ENCODE results near the gene IRF3.

IRF3 gene

DNA sequence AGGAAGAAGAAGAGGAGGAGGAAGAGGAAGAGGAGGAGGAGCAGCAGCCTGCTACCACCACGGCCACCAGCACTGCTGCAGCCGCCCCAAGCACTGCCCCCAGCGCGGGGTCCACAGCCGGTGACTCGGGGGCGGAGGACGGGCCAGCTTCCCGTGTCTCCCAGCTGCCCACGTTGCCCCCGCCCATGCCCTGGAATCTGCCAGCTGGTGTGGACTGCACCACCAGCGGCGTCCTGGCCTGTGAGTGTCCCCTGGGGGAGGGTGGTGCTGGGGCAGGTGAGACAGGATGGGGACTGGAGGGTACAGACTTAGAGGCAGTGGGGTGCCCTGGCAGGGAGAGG, 12.2 kb downstream of the IRF3 start:
- Histone ChIP-seq H3K4me3 (no peak overlapping the region), H3K27ac (peak overlapping the region in 1 of 21 experiments; percentile 43)

DNA sequence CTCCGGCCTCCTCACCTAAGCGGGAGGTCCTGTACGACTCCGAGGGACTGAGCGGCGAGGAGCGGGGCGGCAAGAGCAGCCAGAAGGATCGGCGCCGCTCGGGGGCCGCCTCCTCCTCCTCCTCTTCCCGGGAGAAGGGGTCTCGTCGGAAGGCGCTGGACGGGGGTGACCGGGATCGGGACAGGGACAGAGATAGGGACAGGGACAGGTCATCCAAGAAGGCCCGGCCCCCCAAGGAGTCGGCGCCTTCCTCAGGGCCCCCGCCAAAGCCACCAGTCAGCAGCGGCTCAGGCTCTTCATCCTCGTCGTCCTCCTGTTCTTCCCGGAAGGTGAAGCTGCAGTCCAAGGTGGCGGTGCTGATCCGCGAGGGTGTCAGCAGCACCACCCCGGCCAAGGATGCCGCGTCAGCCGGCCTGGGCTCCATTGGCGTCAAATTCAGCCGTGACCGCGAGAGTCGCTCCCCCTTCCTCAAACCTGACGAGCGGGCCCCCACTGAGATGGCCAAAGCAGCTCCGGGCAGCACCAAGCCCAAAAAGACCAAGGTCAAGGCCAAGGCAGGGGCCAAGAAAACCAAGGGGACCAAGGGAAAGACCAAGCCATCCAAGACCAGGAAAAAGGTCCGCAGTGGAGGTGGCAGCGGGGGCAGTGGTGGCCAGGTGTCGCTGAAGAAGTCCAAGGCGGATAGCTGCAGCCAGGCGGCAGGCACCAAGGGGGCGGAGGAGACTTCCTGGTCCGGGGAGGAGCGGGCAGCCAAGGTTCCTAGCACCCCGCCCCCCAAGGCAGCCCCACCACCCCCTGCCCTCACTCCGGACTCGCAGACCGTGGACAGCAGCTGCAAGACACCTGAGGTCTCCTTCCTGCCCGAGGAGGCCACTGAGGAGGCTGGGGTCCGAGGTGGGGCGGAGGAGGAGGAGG, 12.8 kb downstream of the IRF3 start:
- Histone ChIP-seq H3K27ac (peak overlapping the region in 1 of 21 experiments; percentile 43), H3K4me3 (no peak overlapping the region)

DNA sequence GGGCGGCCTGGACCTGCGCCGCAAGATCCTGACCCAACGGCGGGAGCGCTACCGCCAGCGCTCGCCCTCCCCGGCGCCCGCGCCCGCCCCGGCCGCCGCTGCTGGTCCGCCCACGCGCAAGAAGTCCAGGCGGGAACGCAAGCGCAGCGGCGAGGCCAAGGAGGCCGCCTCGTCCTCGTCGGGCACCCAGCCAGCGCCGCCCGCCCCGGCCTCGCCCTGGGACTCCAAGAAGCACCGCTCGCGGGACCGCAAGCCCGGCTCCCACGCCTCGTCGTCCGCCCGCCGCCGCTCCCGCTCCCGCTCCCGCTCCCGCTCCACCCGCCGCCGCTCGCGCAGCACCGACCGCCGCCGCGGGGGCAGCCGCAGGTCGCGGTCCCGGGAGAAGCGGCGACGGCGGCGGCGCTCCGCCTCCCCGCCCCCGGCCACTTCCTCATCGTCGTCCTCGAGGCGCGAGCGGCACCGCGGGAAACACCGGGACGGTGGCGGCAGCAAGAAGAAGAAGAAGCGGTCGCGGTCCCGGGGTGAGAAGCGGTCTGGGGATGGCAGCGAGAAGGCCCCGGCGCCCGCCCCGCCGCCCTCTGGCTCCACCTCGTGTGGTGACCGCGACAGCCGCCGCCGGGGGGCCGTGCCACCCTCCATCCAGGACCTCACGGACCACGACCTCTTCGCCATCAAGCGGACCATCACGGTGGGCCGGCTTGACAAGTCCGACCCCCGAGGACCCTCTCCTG, 13.7 kb downstream of the IRF3 start:
- Histone ChIP-seq H3K4me3 (no peak overlapping the region), H3K27ac (no peak overlapping the region)

DNA sequence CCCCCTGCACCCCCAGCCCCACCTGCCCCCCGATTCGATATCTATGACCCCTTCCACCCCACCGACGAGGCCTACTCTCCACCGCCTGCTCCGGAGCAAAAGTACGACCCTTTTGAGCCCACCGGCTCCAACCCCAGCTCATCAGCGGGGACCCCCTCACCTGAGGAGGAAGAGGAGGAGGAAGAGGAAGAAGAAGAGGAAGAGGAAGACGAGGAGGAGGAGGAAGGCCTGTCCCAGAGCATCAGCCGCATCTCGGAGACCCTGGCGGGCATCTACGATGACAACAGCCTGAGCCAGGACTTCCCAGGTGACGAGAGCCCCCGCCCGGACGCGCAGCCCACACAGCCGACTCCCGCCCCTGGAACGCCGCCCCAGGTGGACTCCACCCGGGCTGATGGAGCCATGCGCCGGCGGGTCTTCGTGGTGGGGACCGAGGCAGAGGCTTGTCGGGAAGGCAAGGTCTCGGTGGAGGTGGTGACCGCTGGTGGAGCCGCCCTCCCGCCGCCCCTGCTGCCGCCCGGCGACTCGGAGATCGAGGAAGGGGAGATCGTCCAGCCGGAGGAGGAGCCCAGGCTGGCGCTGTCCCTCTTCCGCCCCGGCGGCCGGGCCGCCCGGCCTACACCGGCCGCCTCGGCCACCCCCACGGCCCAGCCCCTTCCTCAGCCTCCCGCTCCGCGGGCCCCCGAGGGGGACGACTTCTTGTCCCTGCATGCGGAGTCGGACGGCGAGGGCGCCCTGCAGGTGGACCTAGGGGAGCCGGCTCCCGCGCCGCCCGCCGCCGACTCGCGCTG, 14.4 kb downstream of the IRF3 start:
- Histone ChIP-seq H3K27ac (no peak overlapping the region), H3K4me3 (no peak overlapping the region)

DNA sequence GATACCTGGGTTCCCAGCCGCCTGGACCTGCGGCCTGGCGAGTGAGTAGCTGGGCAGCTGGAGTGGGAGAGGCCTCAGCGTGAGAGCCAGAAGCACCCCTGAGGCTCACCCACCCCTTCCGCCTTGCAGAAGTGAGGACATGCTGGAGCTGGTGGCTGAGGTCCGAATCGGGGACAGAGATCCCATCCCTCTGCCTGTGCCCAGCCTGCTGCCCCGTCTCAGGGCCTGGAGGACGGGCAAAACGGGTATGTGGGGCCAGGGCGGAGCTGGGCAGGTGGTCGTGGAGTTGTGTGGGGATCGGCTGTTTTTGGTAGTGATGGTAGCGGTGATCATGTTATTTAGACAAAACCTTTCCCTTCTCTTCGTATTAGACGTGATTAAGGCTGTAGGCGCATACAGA, 19.1 kb downstream of the IRF3 start:
- no peak overlapping the region for H3K27ac ChIP-seq

DNA sequence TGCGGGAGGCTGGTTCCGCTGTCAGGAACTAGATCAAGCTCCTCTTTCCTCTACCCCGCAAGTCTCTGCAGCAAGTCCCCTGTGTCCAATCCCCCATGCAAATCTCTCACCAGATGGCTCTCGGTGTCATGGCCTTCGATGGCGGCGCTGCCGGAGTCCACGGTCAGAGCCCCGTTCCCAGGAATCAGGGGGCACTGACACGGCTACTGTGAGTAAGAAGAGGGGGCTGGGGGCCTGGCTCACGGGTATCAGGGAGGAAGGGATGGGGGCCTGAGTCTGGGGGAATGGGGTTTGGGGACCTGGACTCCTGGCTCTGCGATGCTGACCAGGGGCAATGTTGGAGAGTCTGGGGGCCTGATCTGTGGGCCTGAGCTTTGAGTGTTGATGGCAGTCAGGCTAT, 19.7 kb downstream of the IRF3 start:
- no peak overlapping the region for H3K4me3 ChIP-seq
- H3K27ac ChIP-seq: peak overlapping the region in 1 of 21 experiments; percentile 8

More for the DNA sequence above, 19.1 kb downstream of the IRF3 start:
- H3K4me3 ChIP-seq: no peak overlapping the region

DNA sequence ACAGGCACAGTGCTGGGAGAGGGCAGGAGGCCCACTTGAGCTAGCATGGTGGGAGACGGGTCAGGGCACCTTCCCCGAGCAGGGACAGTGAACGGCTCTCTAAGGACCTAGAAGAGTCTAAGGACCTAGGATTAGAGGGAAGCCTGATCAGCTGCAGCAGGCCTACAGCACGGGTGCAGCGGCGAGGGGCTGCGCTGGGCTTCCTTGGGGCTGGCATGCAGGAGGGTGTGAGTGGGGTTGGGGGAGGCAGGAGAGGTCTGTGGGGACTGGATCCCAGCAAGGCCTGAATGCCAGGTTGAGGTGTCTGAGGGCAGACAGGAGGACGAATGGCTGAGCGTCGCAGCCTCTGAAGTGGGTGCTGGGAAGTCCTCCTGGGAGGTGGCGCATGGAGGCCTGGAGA, 20.1 kb downstream of the IRF3 start:
- peak overlapping the region in 1 of 21 experiments; percentile 20 for H3K27ac ChIP-seq
- no peak overlapping the region for H3K4me3 ChIP-seq

DNA sequence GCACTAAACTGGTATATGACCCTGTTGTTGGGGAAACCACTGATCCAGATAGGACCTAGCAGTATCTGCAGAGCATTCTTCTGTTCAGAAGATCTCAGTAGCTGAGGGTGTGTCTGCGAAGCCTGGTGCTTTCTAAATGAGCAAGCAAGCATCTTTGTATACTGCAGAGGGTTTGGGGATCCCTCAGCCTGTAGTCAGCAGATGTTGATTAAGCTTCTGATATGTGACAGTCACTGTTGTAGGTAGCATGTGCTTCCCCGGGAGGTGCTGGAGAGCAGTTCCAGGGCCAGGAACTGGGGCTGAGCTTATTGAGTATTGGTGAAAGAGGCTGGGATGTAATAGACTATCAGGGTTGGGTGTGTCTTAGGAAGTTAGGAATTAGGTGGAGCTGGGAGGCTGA, 22.2 kb downstream of the IRF3 start:
- Histone ChIP-seq H3K4me3 (peak overlapping the region in 1 of 7 experiments; percentile 77), H3K27ac (peak overlapping the region in 2 of 21 experiments; percentile 93 to 99)

DNA sequence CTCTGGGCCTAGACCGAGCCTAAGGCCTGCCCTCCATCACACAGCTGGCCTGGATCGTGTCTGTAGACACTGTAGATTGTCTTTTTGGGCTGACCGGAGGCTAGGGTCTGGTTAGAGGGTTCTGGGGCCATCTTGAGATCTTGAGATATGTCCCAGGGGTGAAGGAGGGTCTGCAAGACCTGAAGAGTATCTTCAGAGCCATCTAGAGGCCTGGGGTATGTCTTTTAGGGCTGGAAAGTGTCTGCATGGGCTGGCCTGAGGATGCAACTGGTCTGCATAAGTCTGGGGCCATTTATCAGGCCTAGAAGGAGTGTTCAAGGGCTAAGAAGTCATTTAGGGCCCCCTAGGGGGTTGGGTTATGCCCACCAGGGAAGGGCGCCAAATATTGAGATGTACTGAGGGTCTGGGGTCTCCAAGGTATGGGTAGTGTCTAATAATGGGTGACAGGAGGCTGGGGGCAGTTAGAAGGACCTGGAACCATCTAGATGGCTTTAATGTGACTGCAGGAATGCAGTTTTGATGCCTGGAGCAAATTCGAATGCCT, 23.1 kb downstream of the IRF3 start:
- H3K27ac ChIP-seq: peak overlapping the region; percentile 87 to 100 (median 98)
- peak overlapping the region; percentile 77 to 97 (median 95) for H3K4me3 ChIP-seq

DNA sequence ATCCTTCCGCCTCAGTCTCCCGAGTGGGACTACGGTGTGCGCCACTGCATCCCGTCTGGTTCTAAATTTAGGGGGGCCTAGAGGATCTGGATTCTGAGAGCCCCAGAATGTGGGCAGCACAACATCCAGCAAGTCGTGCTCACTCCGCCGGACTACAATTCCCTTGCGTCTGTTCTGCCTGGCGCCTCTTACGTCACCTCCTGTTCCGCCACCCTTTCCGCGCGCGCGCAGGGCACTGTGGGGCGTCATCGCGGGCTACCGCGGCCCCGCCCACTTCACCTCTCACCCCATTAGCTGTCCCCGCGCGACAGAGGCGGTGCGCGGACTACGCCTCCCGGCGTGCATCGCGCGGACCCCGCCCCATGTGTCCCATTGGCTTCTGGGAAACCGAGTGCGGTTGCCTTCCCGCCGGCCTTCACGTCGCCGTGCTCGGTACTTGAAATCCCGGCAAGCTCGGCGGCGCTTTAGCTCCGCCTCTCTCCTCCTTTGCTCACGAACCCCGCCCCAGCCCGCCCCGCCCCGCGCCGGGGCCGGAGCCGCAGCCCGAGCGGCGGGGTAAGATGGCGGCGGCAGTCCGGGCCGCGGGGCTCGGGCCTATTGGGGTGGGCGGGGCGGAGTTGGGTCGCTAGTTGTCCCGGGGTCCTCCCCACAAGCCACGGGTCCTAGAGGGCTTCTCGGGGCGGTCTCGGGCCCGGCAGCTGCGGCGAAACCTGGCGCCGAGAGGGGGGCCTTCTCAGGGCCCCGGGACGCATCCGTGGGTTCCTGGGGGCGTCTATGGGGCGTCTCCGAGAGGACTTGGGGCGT, 23.8 kb downstream of the IRF3 start, which contains the start of gene SCAF1:
SCAF1 (plus strand) TSS at position 522 of the 804 bp plus-strand sequence. CDS start 2,818 bp downstream, outside the sequence.
- H3K4me3 ChIP-seq: peak within 1 kb of the TSS; percentile 77 to 97 (median 95)
- H3K27ac ChIP-seq: peak within 1 kb of the TSS; percentile 92 to 100 (median 98)

DNA sequence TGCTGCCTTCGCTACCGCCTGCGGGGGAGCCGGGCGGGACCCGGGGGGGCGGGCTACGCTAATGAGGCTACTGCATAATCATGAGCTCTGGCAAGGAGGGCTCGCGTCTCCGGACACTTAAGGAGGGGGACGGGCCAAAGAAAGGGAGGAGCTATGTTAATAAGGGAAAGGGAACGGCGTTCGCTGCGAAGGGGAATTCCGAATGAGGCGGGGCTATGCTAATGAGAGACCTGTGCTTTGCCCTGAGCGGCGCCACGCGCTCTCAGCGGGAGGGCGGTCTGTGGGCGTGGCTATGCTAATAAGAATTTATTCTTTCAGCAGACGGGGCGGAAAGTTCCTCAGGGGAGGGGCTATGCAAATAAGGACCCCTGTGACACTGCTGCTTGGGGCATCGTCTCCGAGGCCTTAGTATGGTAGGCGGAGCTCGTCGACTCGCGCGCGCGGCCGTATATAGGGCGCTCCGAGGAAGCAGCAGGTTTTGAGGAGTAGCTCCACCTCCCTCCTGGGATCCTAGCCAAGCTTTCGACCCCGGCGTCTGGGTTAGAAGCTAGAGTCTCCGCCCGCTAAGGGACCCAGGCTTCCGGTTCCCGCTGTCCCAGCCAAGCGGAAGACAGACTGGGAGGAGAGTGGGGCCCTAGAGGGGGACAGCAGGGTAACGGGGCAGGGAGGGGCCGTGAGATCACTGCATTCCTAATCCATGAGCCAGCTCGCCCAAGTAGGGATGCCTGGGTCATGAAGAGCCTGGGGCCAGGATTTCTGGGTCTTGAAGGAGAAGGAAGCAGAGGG, 25.4 kb downstream of the IRF3 start, which contains the start of gene RRAS:
RRAS (minus strand) TSS at position 31 of the 786 bp plus-strand sequence. CDS start 45 bp downstream, outside the sequence.
- H3K4me3 ChIP-seq: peak within 1 kb of the TSS; percentile 51 to 97 (median 56)
- H3K27ac ChIP-seq: peak within 1 kb of the TSS; percentile 70 to 100 (median 98)

DNA sequence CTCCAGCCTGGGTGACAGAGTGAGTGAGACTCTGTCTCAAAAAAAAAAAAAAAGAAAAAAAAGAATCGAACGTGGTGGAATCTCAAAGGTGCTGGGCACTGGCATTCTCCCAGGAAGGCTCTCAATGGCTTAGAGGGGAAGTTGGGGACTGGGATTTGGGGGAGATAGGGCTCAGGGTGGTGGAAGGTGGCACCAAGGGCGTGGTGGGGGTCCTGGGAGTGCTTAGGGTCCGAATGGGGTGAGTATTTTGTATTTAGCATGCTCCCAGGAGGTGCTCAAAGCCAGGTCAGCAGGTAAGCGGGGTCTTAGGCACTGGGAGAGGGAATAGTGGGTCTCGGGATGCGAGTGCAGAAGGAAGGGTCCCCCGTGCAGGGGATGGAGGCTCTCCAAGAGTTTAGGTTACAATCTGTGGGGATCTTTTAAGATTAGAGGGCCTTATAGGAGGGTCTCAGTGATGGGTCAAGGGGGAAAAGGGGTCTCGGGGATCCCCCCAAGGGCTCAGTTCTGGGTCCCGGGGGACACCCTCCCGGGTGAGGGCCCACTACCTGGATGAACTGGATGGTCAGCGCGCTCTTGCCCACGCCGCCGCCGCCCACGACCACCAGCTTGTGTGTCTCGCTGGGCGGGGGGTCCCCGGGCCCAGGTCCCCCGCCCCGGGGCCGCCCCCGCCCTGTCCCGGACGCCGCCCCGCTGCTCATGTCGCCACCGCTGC, 26.1 kb downstream of the IRF3 start:
- Histone ChIP-seq H3K4me3 (peak overlapping the region; percentile 51 to 97 (median 56)), H3K27ac (peak overlapping the region; percentile 17 to 100 (median 96))

DNA sequence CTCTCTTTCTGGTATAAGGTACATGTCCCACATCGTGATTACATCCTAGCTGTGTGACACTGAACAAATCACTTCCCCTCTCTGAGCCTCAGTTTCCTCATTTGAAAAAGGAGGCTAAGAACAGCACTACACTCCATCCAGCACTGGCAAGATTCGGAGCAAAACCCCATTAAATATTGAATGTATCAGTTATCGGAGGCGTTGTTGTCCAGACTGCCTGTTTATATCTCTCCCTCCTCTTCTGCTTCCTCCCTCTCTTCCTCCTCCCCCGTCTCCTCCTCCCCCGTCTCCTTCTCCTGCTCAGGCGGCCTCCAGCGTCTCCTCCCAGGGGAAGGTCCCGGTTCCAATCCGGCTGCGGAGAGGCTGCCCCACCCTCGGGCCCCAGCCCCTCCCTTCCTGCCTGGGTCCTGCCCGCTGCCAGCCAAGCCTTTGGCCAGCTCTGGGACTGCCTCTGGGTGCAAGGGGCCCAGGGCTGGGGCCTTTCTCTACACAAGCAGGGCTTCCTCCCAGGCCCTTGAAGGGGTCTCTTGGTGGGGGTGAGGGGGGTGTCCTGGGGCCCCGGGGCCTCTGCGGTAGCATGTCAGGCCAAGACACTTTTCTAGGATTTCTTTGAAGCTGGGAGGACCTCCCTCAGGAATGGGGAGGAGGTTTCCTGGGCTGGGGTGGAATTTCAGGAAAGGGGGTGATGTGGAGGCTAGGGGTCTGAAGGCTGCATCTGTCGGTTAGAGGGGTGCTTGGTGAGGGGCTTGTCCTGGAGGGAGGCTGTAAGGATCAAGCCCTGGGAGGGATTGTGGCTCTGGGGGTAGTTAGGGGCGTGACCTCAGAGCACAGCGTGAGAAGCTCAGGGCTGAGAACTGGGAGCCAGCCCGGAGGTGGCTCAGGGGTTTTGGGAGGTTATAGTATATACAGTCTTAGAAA, 27.6 kb downstream of the IRF3 start:
- Histone ChIP-seq H3K4me3 (peak overlapping the region in 6 of 7 experiments; percentile 1 to 97 (median 53)), H3K27ac (peak overlapping the region in 20 of 21 experiments; percentile 55 to 99 (median 80))

DNA sequence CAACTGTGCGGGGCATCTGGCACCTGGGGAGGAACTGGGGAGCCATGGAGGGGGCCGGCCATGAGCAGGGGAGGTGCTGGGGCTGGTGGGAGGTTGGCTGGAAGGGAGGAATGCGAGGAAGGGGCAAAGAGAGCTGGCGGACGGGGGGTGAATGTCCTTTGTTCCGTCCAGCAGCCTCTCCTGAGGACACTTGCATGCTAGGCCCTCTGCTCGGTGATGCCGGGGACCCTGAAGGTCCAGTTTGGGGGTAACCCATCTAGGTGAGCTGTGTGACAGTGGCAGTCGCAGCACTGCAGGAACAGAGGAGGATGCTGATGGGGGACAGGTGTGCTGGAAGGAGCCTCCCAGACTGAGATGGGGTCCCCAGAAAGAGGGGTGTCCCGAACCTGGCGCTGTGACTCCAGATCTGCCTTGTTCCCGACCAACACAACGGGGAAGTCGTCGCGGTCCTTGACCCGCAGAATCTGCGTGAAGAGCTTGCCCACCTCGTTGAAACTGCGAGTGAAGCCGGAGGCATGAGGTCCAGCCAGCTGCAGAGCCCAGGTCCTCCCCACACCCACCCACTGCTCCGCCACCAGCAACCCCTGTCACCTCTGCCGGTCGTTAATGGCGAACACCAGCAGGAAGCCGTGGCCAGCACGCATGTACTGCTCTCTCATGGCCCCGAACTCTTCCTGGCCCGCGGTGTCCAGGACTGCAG, 29.3 kb downstream of the IRF3 start:
- peak overlapping the region in 10 of 21 experiments; percentile 15 to 82 (median 67) for H3K27ac ChIP-seq
- H3K4me3 ChIP-seq: no peak overlapping the region

DNA sequence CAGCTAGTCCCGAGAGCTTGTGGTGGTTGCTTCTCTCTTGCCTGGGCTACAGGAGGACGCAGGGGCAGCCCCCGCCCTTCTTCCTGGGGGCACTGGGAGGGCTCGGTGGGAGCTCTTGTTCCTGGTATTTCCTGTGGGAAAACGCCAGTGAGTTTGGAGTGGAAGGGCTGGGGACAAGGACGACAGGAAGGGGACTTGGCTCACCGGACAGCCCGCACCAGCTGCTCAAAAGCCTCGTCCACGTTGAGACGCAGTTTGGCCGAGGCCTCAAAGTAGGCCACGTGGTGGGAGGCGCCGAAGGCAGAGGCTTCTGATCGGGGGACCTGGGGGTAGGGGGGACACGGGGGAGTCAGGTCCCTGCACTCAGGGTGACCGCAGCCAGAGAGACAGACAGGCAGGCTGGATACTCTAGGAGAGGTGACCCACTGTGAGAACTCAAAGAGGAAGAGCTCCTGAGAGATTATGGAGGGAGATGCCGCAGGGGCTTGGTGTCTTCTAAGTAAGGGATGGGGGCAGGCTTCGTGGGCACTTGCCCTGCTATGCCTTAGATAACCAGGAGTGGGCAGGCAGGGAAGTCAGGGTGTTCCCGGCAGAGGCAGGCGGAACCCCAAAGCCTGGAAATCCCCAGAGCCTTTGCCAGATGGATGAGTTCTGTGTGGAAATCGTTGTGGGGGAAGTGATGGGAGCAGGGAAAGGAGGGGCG, 30.0 kb downstream of the IRF3 start:
- peak overlapping the region in 12 of 21 experiments; percentile 15 to 82 (median 67) for H3K27ac ChIP-seq

More for the DNA sequence above, 30.0 kb downstream of the IRF3 start:
- H3K4me3 ChIP-seq: no peak overlapping the region
